Cardiac fibroblast (primary cell): ENCODE measurements around the gene CSDE1.
A peak's percentile ranks its signal among the peaks of the same experiment; 100 is the strongest.

Experiments
- DNase-seq, 2 donors: peaks; one replicate each; pipeline versions ENCODE4 v3.0.0 to v3.0.0-alpha.2; 2010; ENCODE audit warnings: low read depth in 2 of 2
- H3K4me3 ChIP-seq, 2 donors: replicated peaks in 1 of 2; 1 replicate in 1 of 2; 2 replicates in 1 of 2; pipeline ENCODE4 v1.5.1; 2011; ENCODE audit warnings: low read depth in 2 of 2, low read length in 2 of 2, mild to moderate bottlenecking in 2 of 2, moderate library complexity in 1 of 2
- TF ChIP-seq, protein P1 (sequence below): IDR thresholded peaks from one replicate; pipeline ENCODE4 v1.5.1; 2011; ENCODE audit warnings: low read depth, mild to moderate bottlenecking, low read length, inconsistent platforms

The CSDE1 gene

GRCh38 chr1:114729782-114730181 lies 28.0 kb downstream of the CSDE1 start:
- DNase-seq = peak in 1 of 2 donors; percentile 19
- TF ChIP-seq, protein P1, sequence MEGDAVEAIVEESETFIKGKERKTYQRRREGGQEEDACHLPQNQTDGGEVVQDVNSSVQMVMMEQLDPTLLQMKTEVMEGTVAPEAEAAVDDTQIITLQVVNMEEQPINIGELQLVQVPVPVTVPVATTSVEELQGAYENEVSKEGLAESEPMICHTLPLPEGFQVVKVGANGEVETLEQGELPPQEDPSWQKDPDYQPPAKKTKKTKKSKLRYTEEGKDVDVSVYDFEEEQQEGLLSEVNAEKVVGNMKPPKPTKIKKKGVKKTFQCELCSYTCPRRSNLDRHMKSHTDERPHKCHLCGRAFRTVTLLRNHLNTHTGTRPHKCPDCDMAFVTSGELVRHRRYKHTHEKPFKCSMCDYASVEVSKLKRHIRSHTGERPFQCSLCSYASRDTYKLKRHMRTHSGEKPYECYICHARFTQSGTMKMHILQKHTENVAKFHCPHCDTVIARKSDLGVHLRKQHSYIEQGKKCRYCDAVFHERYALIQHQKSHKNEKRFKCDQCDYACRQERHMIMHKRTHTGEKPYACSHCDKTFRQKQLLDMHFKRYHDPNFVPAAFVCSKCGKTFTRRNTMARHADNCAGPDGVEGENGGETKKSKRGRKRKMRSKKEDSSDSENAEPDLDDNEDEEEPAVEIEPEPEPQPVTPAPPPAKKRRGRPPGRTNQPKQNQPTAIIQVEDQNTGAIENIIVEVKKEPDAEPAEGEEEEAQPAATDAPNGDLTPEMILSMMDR = no peak

DNA sequence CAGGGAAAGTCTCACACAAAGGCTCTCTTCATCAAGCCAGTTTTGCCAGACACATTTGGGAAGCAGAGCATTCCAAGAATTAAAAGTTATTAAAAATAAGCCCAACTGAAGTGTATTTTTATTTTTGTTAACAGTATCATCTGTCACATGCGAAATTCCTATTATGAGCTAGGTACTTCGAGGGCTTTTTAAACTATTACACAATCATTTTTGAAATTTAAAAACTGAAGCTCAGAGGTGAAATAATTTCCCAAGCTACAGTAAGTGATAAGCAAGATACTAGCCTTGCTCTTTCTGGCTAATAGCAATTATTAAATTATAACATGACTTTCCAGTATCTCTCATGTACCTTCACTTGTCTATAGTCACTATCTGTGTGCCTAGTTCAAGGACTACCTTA lies 29.2 kb downstream of the CSDE1 start:
- H3K4me3 ChIP-seq = no peak overlapping the region
- no peak for DNase-seq
- TF ChIP-seq, protein P1 = no peak

More at GRCh38 chr1:114729782-114730181, 28.0 kb downstream of the CSDE1 start:
- H3K4me3 ChIP-seq = no peak overlapping the region

- H3K4me3 ChIP-seq = no peak overlapping the region
- TF ChIP-seq, protein P1 = no peak
- no peak for DNase-seq
Observed at GRCh38 chr1:114725230-114725629, 32.6 kb downstream of the CSDE1 start.

- DNase-seq = no peak
- TF ChIP-seq, protein P1 = no peak
- H3K4me3 ChIP-seq = no peak overlapping the region
Observed at GRCh38 chr1:114723915-114724314, 33.9 kb downstream of the CSDE1 start.

GRCh38 chr1:114723457-114723856 lies 34.3 kb downstream of the CSDE1 start:
- no peak for DNase-seq
- TF ChIP-seq, protein P1 = no peak

DNA sequence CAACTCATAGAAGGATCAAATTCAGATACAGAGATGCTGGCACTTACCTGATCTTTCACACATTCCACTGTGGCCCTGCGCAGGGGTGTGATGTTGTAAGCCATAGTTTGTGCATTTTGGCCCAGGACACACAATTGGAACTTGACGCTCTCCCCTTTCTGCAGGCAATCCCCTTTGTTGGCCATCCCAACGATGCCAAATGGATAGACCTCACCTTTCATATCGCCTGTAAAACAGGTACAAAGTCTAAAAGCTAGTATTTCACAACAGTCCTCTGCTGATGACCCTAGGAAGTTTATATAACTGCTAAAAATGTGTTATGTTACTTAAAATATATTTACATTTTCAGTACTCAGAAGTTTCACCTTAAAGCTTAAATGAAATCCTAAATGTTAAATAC lies 37.3 kb downstream of the CSDE1 start:
- TF ChIP-seq, protein P1 = no peak
- DNase-seq = no peak
- H3K4me3 ChIP-seq = no peak overlapping the region

More at GRCh38 chr1:114723457-114723856, 34.3 kb downstream of the CSDE1 start:
- H3K4me3 ChIP-seq = no peak overlapping the region

GRCh38 chr1:114719424-114719787 lies 38.4 kb downstream of the CSDE1 start:
- peak in 1 of 2 donors; percentile 66 for DNase-seq
- H3K4me3 ChIP-seq = no peak overlapping the region
- TF ChIP-seq, protein P1 = no peak
